Muscle layer of duodenum (tissue), 2 donors: ENCODE data around the gene FAM25A.
"Not testable (repeated sequence)": the region's sequence is repeated elsewhere in the genome, so short reads cannot be mapped to it uniquely, and the experiment has no call there.

Source experiments
- H3K27ac ChIP-seq: one replicate; pipeline ENCODE4 v1.7.0; 2013; ENCODE audit warnings: mild to moderate bottlenecking, low read length
- H3K27me3 ChIP-seq: one replicate; pipeline ENCODE4 v1.7.0; 2013; ENCODE audit warnings: low read depth, mild to moderate bottlenecking, control low read depth, low read length
- H3K36me3 ChIP-seq, 2 donors: one replicate each; pipeline ENCODE4 v1.7.0; 2013; ENCODE audit warnings: low read length in 2 of 2, control low read depth in 1 of 2, mild to moderate bottlenecking in 1 of 2; ENCODE audit not compliant: insufficient read depth in 2 of 2, control insufficient read depth in 1 of 2
- H3K4me1 ChIP-seq, 2 donors: one replicate each; pipeline ENCODE4 v1.7.0; 2013; ENCODE audit warnings: low read length in 2 of 2, mild to moderate bottlenecking in 2 of 2, control low read depth in 1 of 2, moderate library complexity in 1 of 2; ENCODE audit not compliant: insufficient read depth in 2 of 2, control insufficient read depth in 1 of 2
- H3K4me3 ChIP-seq, 2 donors: one replicate each; pipeline ENCODE4 v1.7.0; 2013; ENCODE audit warnings: low read length in 2 of 2, low read depth in 1 of 2, mild to moderate bottlenecking in 1 of 2
- H3K9me3 ChIP-seq, 2 donors: one replicate each; pipeline ENCODE4 v1.7.0; 2013; ENCODE audit warnings: low read length in 2 of 2, control low read depth in 1 of 2, mild to moderate bottlenecking in 1 of 2; ENCODE audit not compliant: control insufficient read depth in 1 of 2
- donor health status: healthy.

FAM25A gene

GRCh38 chr10:87014986-87015716 lies 4.9 kb upstream of the FAM25A start:
- H3K9me3 ChIP-seq, H3K27ac ChIP-seq, H3K36me3 ChIP-seq, H3K4me1 ChIP-seq, H3K27me3 ChIP-seq, H3K4me3 ChIP-seq: not testable (repeated sequence)

GRCh38 chr10:87018127-87018526 lies 2.0 kb upstream of the FAM25A start:
- H3K9me3 ChIP-seq, H3K4me1 ChIP-seq, H3K36me3 ChIP-seq, H3K27me3 ChIP-seq, H3K27ac ChIP-seq, H3K4me3 ChIP-seq: not testable (repeated sequence)

GRCh38 chr10:87019066-87019465 lies 1.0 kb upstream of the FAM25A start:
- H3K27me3 ChIP-seq, H3K27ac ChIP-seq, H3K36me3 ChIP-seq, H3K4me1 ChIP-seq, H3K4me3 ChIP-seq, H3K9me3 ChIP-seq: not testable (repeated sequence)

DNA sequence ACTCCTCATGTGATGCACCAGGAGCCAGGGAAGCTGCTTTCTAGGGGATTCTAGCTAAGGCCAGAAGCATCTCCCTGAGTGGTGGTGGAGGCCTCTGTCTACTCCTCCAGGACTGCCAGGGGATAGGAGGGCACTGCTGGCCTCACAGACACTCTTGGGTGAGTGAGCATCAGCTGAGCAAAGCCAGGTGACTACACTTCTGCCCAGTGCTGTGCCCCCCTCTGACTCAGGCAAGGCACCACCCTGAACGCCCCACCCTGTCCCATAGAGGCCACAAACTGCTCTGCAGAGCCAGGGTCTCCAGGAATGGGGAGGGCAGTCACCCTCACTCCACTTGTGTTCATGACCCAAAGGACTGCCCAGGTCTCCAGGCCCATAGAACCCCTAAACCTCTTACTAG lies 590 bp upstream of the FAM25A start:
- not testable (repeated sequence) for H3K4me1 ChIP-seq, H3K27ac ChIP-seq, H3K36me3 ChIP-seq, H3K9me3 ChIP-seq, H3K4me3 ChIP-seq, H3K27me3 ChIP-seq

GRCh38 chr10:87025285-87025958 lies 5.3 kb downstream of the FAM25A start:
- not testable (repeated sequence) for H3K9me3 ChIP-seq, H3K27me3 ChIP-seq, H3K4me3 ChIP-seq, H3K27ac ChIP-seq, H3K4me1 ChIP-seq, H3K36me3 ChIP-seq

DNA sequence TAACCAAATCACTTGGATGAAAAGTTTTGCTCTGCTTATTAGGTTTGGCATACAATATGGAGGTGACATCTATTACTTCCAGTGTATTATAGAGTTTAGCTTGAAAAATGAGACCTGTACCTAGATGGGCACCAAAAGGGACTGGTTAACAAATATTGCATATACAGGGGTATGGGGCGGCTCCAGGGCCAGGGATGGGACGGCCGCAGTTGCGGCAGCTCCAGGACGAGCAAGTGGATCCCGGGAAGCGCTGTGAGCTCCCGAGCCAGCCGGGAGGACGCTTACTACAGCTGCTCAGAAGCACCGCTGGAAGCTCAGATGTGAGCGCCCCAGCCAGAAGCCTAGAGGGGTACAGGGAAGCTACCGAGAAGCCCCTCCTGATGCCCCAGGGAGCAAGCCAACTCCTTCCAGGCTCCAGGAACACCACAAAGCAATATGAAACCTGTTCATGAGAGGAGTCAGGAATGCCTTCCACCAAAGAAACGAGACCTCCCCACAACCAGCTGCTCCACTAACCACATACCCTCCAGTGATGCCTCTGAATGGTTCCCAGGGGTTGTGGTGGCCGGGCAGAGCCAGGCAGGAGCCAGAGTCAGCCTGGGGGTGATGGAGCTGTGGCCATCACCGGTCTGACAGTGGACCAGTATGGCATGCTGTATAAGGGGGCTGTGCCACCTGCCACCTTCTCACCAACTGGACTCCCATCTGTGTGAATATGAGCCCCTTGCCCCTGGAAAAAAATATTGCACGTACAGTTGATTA lies 6.8 kb downstream of the FAM25A start:
- not testable (repeated sequence) for H3K9me3 ChIP-seq, H3K4me1 ChIP-seq, H3K4me3 ChIP-seq, H3K36me3 ChIP-seq, H3K27ac ChIP-seq, H3K27me3 ChIP-seq

DNA sequence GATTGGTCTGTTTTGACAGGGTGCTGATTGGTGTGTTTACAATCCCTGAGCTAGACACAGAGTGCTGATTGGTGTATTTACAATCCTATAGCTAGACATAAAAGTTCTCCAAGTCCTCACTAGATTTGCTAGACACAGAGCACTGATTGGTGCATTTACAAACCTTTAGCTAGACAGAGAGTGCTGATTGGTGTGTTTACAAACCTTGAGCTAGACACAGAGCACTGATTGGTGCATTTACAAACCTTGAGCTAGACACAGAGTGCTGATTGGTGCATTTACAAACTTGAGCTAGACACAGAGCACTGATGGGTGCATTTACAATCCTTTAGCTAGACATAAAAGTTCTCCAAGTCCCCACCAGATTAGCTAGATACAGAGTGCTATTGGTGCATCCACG lies 10.3 kb downstream of the FAM25A start:
- H3K4me1 ChIP-seq, H3K36me3 ChIP-seq, H3K4me3 ChIP-seq, H3K9me3 ChIP-seq, H3K27ac ChIP-seq, H3K27me3 ChIP-seq: not testable (repeated sequence)

DNA sequence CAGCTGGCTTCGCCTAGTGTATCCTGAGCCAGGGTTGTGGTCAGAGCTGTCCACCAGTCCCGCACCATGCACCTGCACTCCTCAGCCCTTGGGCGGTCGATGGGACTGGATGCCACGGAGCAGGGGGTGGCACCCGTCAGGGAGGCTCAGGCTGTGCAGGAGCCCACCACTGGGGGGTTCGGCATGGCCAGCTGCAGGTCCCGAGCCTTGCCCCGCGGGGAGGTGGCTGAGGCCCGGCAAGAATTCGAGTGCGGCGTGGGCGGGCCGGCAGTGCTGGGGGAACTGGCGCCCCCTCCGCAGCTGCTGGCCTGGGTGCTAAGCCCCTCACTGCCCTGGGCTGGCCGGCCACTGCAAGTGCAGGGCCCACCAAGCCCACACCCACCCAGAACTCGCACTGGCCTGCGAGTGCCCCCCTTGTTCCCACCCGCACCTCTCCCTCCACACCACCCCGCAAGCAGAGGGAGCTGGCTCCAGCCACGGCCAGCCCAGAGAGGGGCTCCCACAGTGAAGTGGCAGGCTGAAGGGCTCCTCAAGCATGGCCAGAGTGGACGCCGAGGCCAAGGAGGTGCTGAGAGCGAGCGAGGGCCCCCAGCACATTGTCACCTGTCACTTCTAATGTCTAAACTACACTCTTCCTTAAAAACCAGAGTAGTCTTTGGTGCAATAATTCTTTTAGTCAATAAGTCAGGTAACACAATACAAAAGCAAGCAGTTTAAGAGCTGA lies 11.0 kb downstream of the FAM25A start:
- no peaks in the 10 kb centered on the region for H3K4me1 ChIP-seq
- H3K36me3 ChIP-seq: no peaks in the 10 kb centered on the region
- no peaks in the 10 kb centered on the region for H3K27me3 ChIP-seq
- H3K9me3 ChIP-seq: peaks cover 0 to 8% of the 10 kb centered on the region in 2 donors
- H3K4me3 ChIP-seq: no peak overlapping the region
- no peak overlapping the region for H3K27ac ChIP-seq

DNA sequence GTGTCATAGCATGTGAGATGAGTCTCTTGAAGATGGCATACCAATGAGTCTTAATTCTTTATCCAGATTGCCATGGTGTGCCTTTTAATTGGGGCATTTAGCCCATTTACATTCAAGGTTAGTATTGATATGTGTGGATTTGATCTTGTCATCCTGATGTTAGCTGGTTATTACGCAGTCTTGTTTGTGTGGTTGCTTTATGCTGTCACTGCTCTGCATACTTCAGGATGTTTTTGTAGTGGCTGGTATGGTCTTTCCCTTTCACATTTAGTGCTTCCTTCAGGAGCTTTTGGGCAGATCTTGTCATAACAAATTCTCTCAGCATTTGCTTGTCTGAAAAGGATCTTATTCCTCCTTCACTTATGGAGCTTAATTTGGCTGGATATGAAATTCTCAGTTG lies 16.5 kb downstream of the FAM25A start:
- no peaks in the 10 kb centered on the region for H3K27me3 ChIP-seq
- H3K27ac ChIP-seq: no peak overlapping the region
- H3K36me3 ChIP-seq: no peaks in the 10 kb centered on the region
- H3K9me3 ChIP-seq: peaks cover 0 to 3% of the 10 kb centered on the region in 2 donors
- no peaks in the 10 kb centered on the region for H3K4me1 ChIP-seq
- H3K4me3 ChIP-seq: no peak overlapping the region

GRCh38 chr10:87038286-87038717 lies 18.2 kb downstream of the FAM25A start:
- Histone ChIP-seq H3K4me3 (no peak overlapping the region), H3K4me1 (no peaks in the 10 kb centered on the region), H3K9me3 (peaks cover 0 to 2% of the 10 kb centered on the region in 2 donors), H3K27ac (no peak overlapping the region), H3K27me3 (no peaks in the 10 kb centered on the region), H3K36me3 (no peaks in the 10 kb centered on the region)

- no peak overlapping the region for H3K4me3 ChIP-seq
- no peaks in the 10 kb centered on the region for H3K36me3 ChIP-seq
- peaks cover 0 to 2% of the 10 kb centered on the region in 2 donors for H3K9me3 ChIP-seq
- H3K27me3 ChIP-seq: no peaks in the 10 kb centered on the region
- H3K27ac ChIP-seq: no peak overlapping the region
- H3K4me1 ChIP-seq: no peaks in the 10 kb centered on the region
Observed at GRCh38 chr10:87038786-87039185, 18.7 kb downstream of the FAM25A start.
